ENCODE measurements around the gene OSBP2.

Gene OSBP2

GRCh38 chr22:30866216-30866615 lies 171.5 kb downstream of the OSBP2 start:
- no peak overlapping the region for H4K91ac ChIP-seq (ENCODE audit: low read depth, low read length)
- H3K79me1 ChIP-seq (ENCODE audit: low read length), result no peaks in the 10 kb centered on the region
- no peak overlapping the region for H3K4me2 ChIP-seq (ENCODE audit: low read length)
- no peak overlapping the region for H2BK5ac ChIP-seq (ENCODE audit: low read depth, low read length, poor library complexity)
- H3K79me2 ChIP-seq (ENCODE audit: control insufficient read depth, insufficient read depth, low read length, poor library complexity), result no peaks in the 10 kb centered on the region
- no peak for DNase-seq
- no peak overlapping the region for H2BK12ac ChIP-seq (ENCODE audit: low read length)
- H2BK120ac ChIP-seq (ENCODE audit: insufficient read depth, low read length, poor library complexity), result no peak overlapping the region
- H3K9ac ChIP-seq (ENCODE audit: low read length), result no peak overlapping the region
- H4K8ac ChIP-seq (ENCODE audit: low read depth, low read length), result no peak overlapping the region
- no peaks in the 10 kb centered on the region for H3K36me3 ChIP-seq (ENCODE audit: control insufficient read depth in 1 of 2, insufficient read depth in 2 of 2, low read length in 2 of 2)
- no peak overlapping the region for H3K14ac ChIP-seq (ENCODE audit: low read length)
- no peak overlapping the region for H3K4me3 ChIP-seq (ENCODE audit: low read depth, low read length)
- H2AK5ac ChIP-seq (ENCODE audit: low read length), result no peak overlapping the region
- H3K18ac ChIP-seq (ENCODE audit: low read length), result no peak overlapping the region
- H3K23ac ChIP-seq (ENCODE audit: low read length), result no peak overlapping the region
- no CpG with 5 or more reads among the region's 8 CpGs for WGBS (ENCODE audit: extremely low coverage, insufficient coverage, insufficient read length)
- no peak overlapping the region for H3K4ac ChIP-seq (ENCODE audit: low read depth, low read length)
- no peak overlapping the region for H3K27ac ChIP-seq (ENCODE audit: low read depth, low read length)
- H4K12ac ChIP-seq (ENCODE audit: low read depth, low read length), result no peak overlapping the region
- no peak overlapping the region for H2AFZ ChIP-seq (ENCODE audit: insufficient read depth, low read length, poor library complexity)
- no peaks in the 10 kb centered on the region for H3K9me3 ChIP-seq (ENCODE audit: insufficient read depth, low read depth, low read length)
- no peaks in the 10 kb centered on the region for H3K27me3 ChIP-seq (ENCODE audit: insufficient read depth, low read length)
- peaks cover 0 to 2% of the 10 kb centered on the region in 2 experiments for H3K4me1 ChIP-seq (ENCODE audit: control insufficient read depth in 1 of 2, insufficient read depth in 2 of 2, low read length in 2 of 2)

GRCh38 chr22:30866811-30867271 lies 172.2 kb downstream of the OSBP2 start:
- H3K27me3 ChIP-seq (ENCODE audit: insufficient read depth, low read length), result no peaks in the 10 kb centered on the region
- no peak overlapping the region for H2BK5ac ChIP-seq (ENCODE audit: low read depth, low read length, poor library complexity)
- no peak overlapping the region for H2AK5ac ChIP-seq (ENCODE audit: low read length)
- no peaks in the 10 kb centered on the region for H3K9me3 ChIP-seq (ENCODE audit: insufficient read depth, low read depth, low read length)
- H3K14ac ChIP-seq (ENCODE audit: low read length), result no peak overlapping the region
- H4K91ac ChIP-seq (ENCODE audit: low read depth, low read length), result no peak overlapping the region
- H3K9ac ChIP-seq (ENCODE audit: low read length), result no peak overlapping the region
- no peak overlapping the region for H2AFZ ChIP-seq (ENCODE audit: insufficient read depth, low read length, poor library complexity)
- H3K4me2 ChIP-seq (ENCODE audit: low read length), result no peak overlapping the region
- no peaks in the 10 kb centered on the region for H3K36me3 ChIP-seq (ENCODE audit: control insufficient read depth in 1 of 2, insufficient read depth in 2 of 2, low read length in 2 of 2)
- WGBS (ENCODE audit: extremely low coverage, insufficient coverage, insufficient read length), result no CpG with 5 or more reads among the region's 4 CpGs
- no peak overlapping the region for H2BK12ac ChIP-seq (ENCODE audit: low read length)
- no peak overlapping the region for H2BK120ac ChIP-seq (ENCODE audit: insufficient read depth, low read length, poor library complexity)
- H3K79me2 ChIP-seq (ENCODE audit: control insufficient read depth, insufficient read depth, low read length, poor library complexity), result no peaks in the 10 kb centered on the region
- DNase-seq, result no peak
- H3K18ac ChIP-seq (ENCODE audit: low read length), result no peak overlapping the region
- no peak overlapping the region for H3K27ac ChIP-seq (ENCODE audit: low read depth, low read length)
- no peak overlapping the region for H3K23ac ChIP-seq (ENCODE audit: low read length)
- no peaks in the 10 kb centered on the region for H3K79me1 ChIP-seq (ENCODE audit: low read length)
- H3K4me1 ChIP-seq (ENCODE audit: control insufficient read depth in 1 of 2, insufficient read depth in 2 of 2, low read length in 2 of 2), result peaks cover 0 to 2% of the 10 kb centered on the region in 2 experiments
- H4K12ac ChIP-seq (ENCODE audit: low read depth, low read length), result no peak overlapping the region
- H3K4ac ChIP-seq (ENCODE audit: low read depth, low read length), result no peak overlapping the region
- H3K4me3 ChIP-seq (ENCODE audit: low read depth, low read length), result no peak overlapping the region
- no peak overlapping the region for H4K8ac ChIP-seq (ENCODE audit: low read depth, low read length)

- Histone ChIP-seq H4K91ac (ENCODE audit: low read depth, low read length) (no peak overlapping the region), H3K36me3 (ENCODE audit: control insufficient read depth in 1 of 2, insufficient read depth in 2 of 2, low read length in 2 of 2) (no peaks in the 10 kb centered on the region), H3K4me1 (ENCODE audit: control insufficient read depth in 1 of 2, insufficient read depth in 2 of 2, low read length in 2 of 2) (peaks cover 0 to 2% of the 10 kb centered on the region in 2 experiments), H2BK12ac (ENCODE audit: low read length) (no peak overlapping the region), H3K4me3 (ENCODE audit: low read depth, low read length) (no peak overlapping the region), H2BK5ac (ENCODE audit: low read depth, low read length, poor library complexity) (no peak overlapping the region), H3K79me1 (ENCODE audit: low read length) (no peaks in the 10 kb centered on the region), H3K23ac (ENCODE audit: low read length) (no peak overlapping the region), H3K14ac (ENCODE audit: low read length) (no peak overlapping the region), H2BK120ac (ENCODE audit: insufficient read depth, low read length, poor library complexity) (no peak overlapping the region), H3K18ac (ENCODE audit: low read length) (no peak overlapping the region), H3K27ac (ENCODE audit: low read depth, low read length) (no peak overlapping the region), H3K4ac (ENCODE audit: low read depth, low read length) (no peak overlapping the region), H4K8ac (ENCODE audit: low read depth, low read length) (no peak overlapping the region), H3K79me2 (ENCODE audit: control insufficient read depth, insufficient read depth, low read length, poor library complexity) (no peaks in the 10 kb centered on the region), H4K12ac (ENCODE audit: low read depth, low read length) (no peak overlapping the region), H3K27me3 (ENCODE audit: insufficient read depth, low read length) (no peaks in the 10 kb centered on the region), H3K4me2 (ENCODE audit: low read length) (no peak overlapping the region), H3K9ac (ENCODE audit: low read length) (no peak overlapping the region), H3K9me3 (ENCODE audit: insufficient read depth, low read depth, low read length) (peaks cover 1% of the 10 kb centered on the region), H2AK5ac (ENCODE audit: low read length) (no peak overlapping the region), H2AFZ (ENCODE audit: insufficient read depth, low read length, poor library complexity) (no peak overlapping the region)
- no peak for DNase-seq
- no CpG with 5 or more reads among the region's 19 CpGs for WGBS (ENCODE audit: extremely low coverage, insufficient coverage, insufficient read length)
Measured at GRCh38 chr22:30867746-30868662, 173.3 kb downstream of the OSBP2 start.

- WGBS (ENCODE audit: extremely low coverage, insufficient coverage, insufficient read length), result no CpG with 5 or more reads among the region's 12 CpGs
- no peak for DNase-seq
- H3K36me3 ChIP-seq (ENCODE audit: control insufficient read depth in 1 of 2, insufficient read depth in 2 of 2, low read length in 2 of 2), result no peaks in the 10 kb centered on the region
Measured at GRCh38 chr22:30868663-30869385, 174.2 kb downstream of the OSBP2 start.

More at GRCh38 chr22:30868663-30869385, 174.2 kb downstream of the OSBP2 start:
- H2AFZ ChIP-seq (ENCODE audit: insufficient read depth, low read length, poor library complexity), result no peak overlapping the region
- no peak overlapping the region for H2BK5ac ChIP-seq (ENCODE audit: low read depth, low read length, poor library complexity)
- no peak overlapping the region for H3K9ac ChIP-seq (ENCODE audit: low read length)
- H3K18ac ChIP-seq (ENCODE audit: low read length), result no peak overlapping the region
- H4K12ac ChIP-seq (ENCODE audit: low read depth, low read length), result no peak overlapping the region
- H3K9me3 ChIP-seq (ENCODE audit: insufficient read depth, low read depth, low read length), result peaks cover 1% of the 10 kb centered on the region
- no peak overlapping the region for H3K23ac ChIP-seq (ENCODE audit: low read length)
- H2BK12ac ChIP-seq (ENCODE audit: low read length), result no peak overlapping the region
- no peak overlapping the region for H3K4ac ChIP-seq (ENCODE audit: low read depth, low read length)
- H3K27ac ChIP-seq (ENCODE audit: low read depth, low read length), result no peak overlapping the region
- H3K14ac ChIP-seq (ENCODE audit: low read length), result no peak overlapping the region
- no peaks in the 10 kb centered on the region for H3K79me2 ChIP-seq (ENCODE audit: control insufficient read depth, insufficient read depth, low read length, poor library complexity)
- peaks cover 0 to 2% of the 10 kb centered on the region in 2 experiments for H3K4me1 ChIP-seq (ENCODE audit: control insufficient read depth in 1 of 2, insufficient read depth in 2 of 2, low read length in 2 of 2)
- no peak overlapping the region for H2AK5ac ChIP-seq (ENCODE audit: low read length)
- no peaks in the 10 kb centered on the region for H3K27me3 ChIP-seq (ENCODE audit: insufficient read depth, low read length)
- no peaks in the 10 kb centered on the region for H3K79me1 ChIP-seq (ENCODE audit: low read length)
- no peak overlapping the region for H4K91ac ChIP-seq (ENCODE audit: low read depth, low read length)
- no peak overlapping the region for H4K8ac ChIP-seq (ENCODE audit: low read depth, low read length)
- H3K4me2 ChIP-seq (ENCODE audit: low read length), result no peak overlapping the region
- no peak overlapping the region for H2BK120ac ChIP-seq (ENCODE audit: insufficient read depth, low read length, poor library complexity)
- no peak overlapping the region for H3K4me3 ChIP-seq (ENCODE audit: low read depth, low read length)
